CD14-positive monocyte (primary cell): ENCODE data around the gene PCBP1. TPM values are rescaled to one million over a fixed set of nuclear protein-coding genes. Genes with fewer than 3 reads are reported as not detected.
"Not testable (repeated sequence)": the region's sequence is repeated elsewhere in the genome, so short reads cannot be mapped to it uniquely, and the experiment has no call there.

Source experiments
- DNase-seq, 3 donors: peaks; one replicate each; pipeline ENCODE4 v3.0.0-alpha.2; 2011 to 2022
- H2AFZ ChIP-seq: 2 replicates; pipeline ENCODE4 v1.6.0; 2012; ENCODE audit warnings: mild to moderate bottlenecking, low read depth, low read length, inconsistent platforms; ENCODE audit not compliant: insufficient read depth, poor library complexity, severe bottlenecking
- H3K27ac ChIP-seq, 2 donors: 1 replicate in 1 of 2; 2 replicates in 1 of 2; pipeline ENCODE4 v1.5.1; 2012 to 2013; ENCODE audit warnings: low read length in 2 of 2, control low read depth in 1 of 2, inconsistent platforms in 1 of 2, low read depth in 1 of 2, mild to moderate bottlenecking in 1 of 2
- H3K27me3 ChIP-seq, 2 donors: one replicate each; pipeline versions ENCODE4 v1.6.0 to v1.6.1; 2011 to 2013; ENCODE audit warnings: low read length in 2 of 2; ENCODE audit not compliant: control insufficient read depth in 2 of 2, insufficient read depth in 2 of 2
- H3K36me3 ChIP-seq, 2 donors: replicated peaks in 1 of 2; 1 replicate in 1 of 2; 2 replicates in 1 of 2; pipeline versions ENCODE4 v1.5.1 to v1.6.1; 2012 to 2013; ENCODE audit warnings: low read length in 2 of 2, control low read depth in 1 of 2, inconsistent platforms in 1 of 2, mild to moderate bottlenecking in 1 of 2; ENCODE audit not compliant: insufficient read depth in 2 of 2, control insufficient read depth in 1 of 2
- H3K4me1 ChIP-seq, 2 donors: 1 replicate in 1 of 2; 2 replicates in 1 of 2; pipeline versions ENCODE4 v1.5.1 to v1.6.1; 2012 to 2013; ENCODE audit warnings: low read length in 2 of 2, control low read depth in 1 of 2, inconsistent platforms in 1 of 2, mild to moderate bottlenecking in 1 of 2, moderate library complexity in 1 of 2; ENCODE audit not compliant: insufficient read depth in 2 of 2, control insufficient read depth in 1 of 2
- H3K4me2 ChIP-seq: replicated peaks from 2 replicates; pipeline ENCODE3; 2012; ENCODE audit warnings: low read length, moderate library complexity, mild to moderate bottlenecking; ENCODE audit not compliant: poor library complexity, severe bottlenecking; ENCODE audit errors: extremely low read depth
- H3K4me3 ChIP-seq, 3 experiments: fragments of 200-600 bp in 1 of 3; sonication (generic) in 1 of 3; replicated peaks in 1 of 3; 1 replicate in 2 of 3; 2 replicates in 1 of 3; pipeline ENCODE4 v1.5.1; 2011 to 2013; ENCODE audit warnings: low read length in 3 of 3, mild to moderate bottlenecking in 3 of 3, control low read depth in 2 of 3, low read depth in 2 of 3, inconsistent platforms in 1 of 3, moderate library complexity in 1 of 3
- H3K79me2 ChIP-seq: 2 replicates; pipeline ENCODE4 v1.6.0; 2012; ENCODE audit warnings: mild to moderate bottlenecking, control low read depth, inconsistent platforms, low read length, moderate library complexity; ENCODE audit not compliant: insufficient read depth
- H3K9ac ChIP-seq: 2 replicates; pipeline ENCODE4 v1.6.0; 2017; ENCODE audit warnings: low read length, mild to moderate bottlenecking; ENCODE audit not compliant: insufficient read depth, poor library complexity, severe bottlenecking
- H3K9me3 ChIP-seq, 2 donors: replicated peaks in 1 of 2; 1 replicate in 1 of 2; 2 replicates in 1 of 2; pipeline versions ENCODE4 v1.5.1 to v1.6.1; 2012 to 2013; ENCODE audit warnings: low read length in 2 of 2, control low read depth in 1 of 2; ENCODE audit not compliant: control insufficient read depth in 1 of 2, insufficient read depth in 1 of 2
- H4K20me1 ChIP-seq: 2 replicates; pipeline ENCODE4 v1.6.0; 2012; ENCODE audit warnings: mild to moderate bottlenecking, low read length, control low read depth, moderate library complexity; ENCODE audit not compliant: insufficient read depth
- H3K27ac Mint-ChIP-seq, 7 donors: one replicate each; pipeline ENCODE4 v1.8.0; 2020; ENCODE audit warnings: mild to moderate bottlenecking in 7 of 7, mixed read lengths in 7 of 7, moderate library complexity in 6 of 7, inconsistent platforms in 2 of 7
- H3K27me3 Mint-ChIP-seq, 3 donors: one replicate each; pipeline ENCODE4 v1.8.0; 2021 to 2022; ENCODE audit warnings: low read depth in 3 of 3, mild to moderate bottlenecking in 3 of 3, mixed read lengths in 3 of 3, moderate library complexity in 3 of 3, inconsistent platforms in 1 of 3
- H3K36me3 Mint-ChIP-seq, 2 donors: one replicate each; pipeline ENCODE4 v1.8.0; 2020; ENCODE audit warnings: mixed read lengths in 2 of 2, inconsistent platforms in 1 of 2, mild to moderate bottlenecking in 1 of 2
- H3K4me1 Mint-ChIP-seq: one replicate; pipeline ENCODE4 v1.8.0; 2020; ENCODE audit warnings: mild to moderate bottlenecking, mixed read lengths
- H3K4me3 Mint-ChIP-seq, 2 donors: one replicate each; pipeline ENCODE4 v1.8.0; 2020; ENCODE audit warnings: mild to moderate bottlenecking in 2 of 2, mixed read lengths in 2 of 2, moderate library complexity in 1 of 2
- H3K9me3 Mint-ChIP-seq, 7 donors: one replicate each; pipeline ENCODE4 v1.8.0; 2020 to 2022; ENCODE audit warnings: mixed read lengths in 7 of 7, mild to moderate bottlenecking in 6 of 7, moderate library complexity in 6 of 7, inconsistent platforms in 2 of 7
- WGBS: methylation state at CpG from one replicate; pipeline ENCODE4 v1.1.5; 2013; ENCODE audit warnings: missing lambda C conversion rate; ENCODE audit not compliant: insufficient coverage; 5-methylcytosine and 5-hydroxymethylcytosine counted together
- intact Hi-C, 2 donors: fragments of 100-400 bp; cut with micrococcal nuclease; formaldehyde crosslinking; loops; one replicate each; pipeline versions ENCODE4 v1.15.0 to v1.15.1; 2023
- polyA plus RNA-seq, 3 donors: library from polyadenylated mRNA; depleted of rRNA in 1 of 3; unstranded in 2 of 3; stranded (reverse) in 1 of 3; fragments of 300-500 nt in 2 of 3; fragments of >200 nt in 1 of 3; fragmentation: Illumina TruSeq in 2 of 3; gene quantifications; 1 replicate in 2 of 3; 2 replicates in 1 of 3; pipeline ENCODE4 v1.2.3, GENCODE V29; 2012 to 2021
- TF ChIP-seq, protein P1 (sequence below): fragments of 200-600 bp; IDR thresholded peaks from one replicate; pipeline ENCODE4 v1.8.0; 2022; ENCODE audit warnings: antibody characterized with exemption, mild to moderate bottlenecking

The PCBP1 gene
- polyA plus RNA-seq, 3 donors = 178 to 299 (median 194) TPM

DNA sequence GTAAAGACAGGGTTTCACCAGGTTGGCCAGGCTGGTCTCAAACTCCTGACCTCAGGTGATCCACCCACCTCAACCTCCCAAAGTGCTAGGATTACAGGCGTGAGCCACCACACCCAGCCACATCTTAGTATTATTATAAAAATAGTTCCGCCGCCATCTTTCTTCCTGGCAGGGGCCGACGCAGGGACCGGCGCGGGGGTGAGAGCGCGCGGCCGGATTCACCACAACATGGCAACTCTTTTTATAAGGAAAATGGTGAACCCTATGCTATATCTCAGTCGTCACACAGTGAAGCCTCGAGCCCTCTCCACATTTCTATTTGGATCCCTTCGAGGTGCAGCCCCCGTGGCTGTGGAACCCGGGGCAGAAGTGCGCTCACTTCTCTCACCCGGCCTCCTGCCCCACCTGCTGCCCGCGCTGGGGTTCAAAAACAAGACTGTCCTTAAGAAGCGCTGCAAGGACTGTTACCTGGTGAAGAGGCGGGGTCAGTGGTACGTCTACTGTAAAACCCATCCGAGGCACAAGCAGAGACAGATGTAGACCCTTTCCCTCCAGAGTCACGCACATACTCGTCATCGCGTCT is 15.1 kb downstream of the PCBP1 start:
- H3K27me3 ChIP-seq, H3K79me2 ChIP-seq, H2AFZ ChIP-seq, H3K9me3 ChIP-seq, H3K27ac ChIP-seq, H3K36me3 Mint-ChIP-seq, H4K20me1 ChIP-seq, H3K36me3 ChIP-seq, H3K4me2 ChIP-seq, intact Hi-C loops, H3K4me3 ChIP-seq, DNase-seq, H3K9me3 Mint-ChIP-seq, H3K9ac ChIP-seq, H3K27me3 Mint-ChIP-seq: not testable (repeated sequence)
- peaks cover 29% of the 10 kb centered on the region for H3K4me1 Mint-ChIP-seq
- H3K4me1 ChIP-seq = peaks cover 21 to 27% of the 10 kb centered on the region in 2 donors
- H3K27ac Mint-ChIP-seq = peak overlapping the region in 1 of 7 donors; percentile 27
- 96% methylated on average over 17 of the region's 29 CpGs for WGBS
- peak overlapping the region in 1 of 2 donors; percentile 37 for H3K4me3 Mint-ChIP-seq

DNA sequence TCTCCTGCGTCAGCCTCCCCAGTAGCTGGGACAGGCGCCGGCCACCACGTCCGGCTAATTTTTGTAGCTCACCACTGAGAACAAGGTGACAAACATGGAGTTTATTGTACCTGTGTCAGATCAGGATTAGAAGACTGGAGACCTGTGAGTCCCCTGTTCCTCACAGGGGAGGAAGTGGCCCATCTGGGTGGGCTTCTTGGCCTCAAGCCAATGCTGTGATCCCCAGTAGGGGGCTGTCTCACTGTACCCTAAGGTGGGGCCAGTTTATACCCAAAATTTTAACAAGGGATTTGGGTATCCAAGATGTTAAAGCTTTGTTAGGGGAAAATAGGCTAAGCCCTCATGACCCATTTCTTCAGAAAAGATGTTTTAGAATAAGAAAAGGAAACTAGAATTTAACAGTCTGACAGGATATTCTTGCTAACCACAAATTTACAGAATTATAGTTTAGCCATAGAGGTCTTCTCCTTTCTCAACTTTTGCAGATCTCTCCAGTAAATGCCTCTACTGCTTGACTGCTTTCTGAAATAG is 16.3 kb downstream of the PCBP1 start:
- peak overlapping the region; percentile 62 for H3K4me2 ChIP-seq
- peak in 1 of 3 donors; percentile 23 for DNase-seq
- intact Hi-C loops = no loop called here
- Mint-ChIP-seq H3K27ac (peak overlapping the region in 6 of 7 donors; percentile 80 to 91 (median 88)), H3K4me3 (no peak overlapping the region), H3K27me3 (peaks cover 0 to 2% (median 0%) of the 10 kb centered on the region in 3 donors), H3K4me1 (peaks cover 40% of the 10 kb centered on the region), H3K9me3 (no peaks in the 10 kb centered on the region), H3K36me3 (peaks cover 2 to 3% of the 10 kb centered on the region in 2 donors)
- no peak overlapping the region for H3K9ac ChIP-seq
- H4K20me1 ChIP-seq = no peaks in the 10 kb centered on the region
- H2AFZ ChIP-seq = peak overlapping the region; percentile 51
- H3K4me1 ChIP-seq = peaks cover 33 to 39% of the 10 kb centered on the region in 2 donors
- no peaks in the 10 kb centered on the region for H3K79me2 ChIP-seq
- H3K36me3 ChIP-seq = no peaks in the 10 kb centered on the region
- H3K4me3 ChIP-seq = peak overlapping the region in 1 of 3 experiments; percentile 60
- H3K9me3 ChIP-seq = no peaks in the 10 kb centered on the region
- H3K27me3 ChIP-seq = no peaks in the 10 kb centered on the region
- TF ChIP-seq, protein P1, sequence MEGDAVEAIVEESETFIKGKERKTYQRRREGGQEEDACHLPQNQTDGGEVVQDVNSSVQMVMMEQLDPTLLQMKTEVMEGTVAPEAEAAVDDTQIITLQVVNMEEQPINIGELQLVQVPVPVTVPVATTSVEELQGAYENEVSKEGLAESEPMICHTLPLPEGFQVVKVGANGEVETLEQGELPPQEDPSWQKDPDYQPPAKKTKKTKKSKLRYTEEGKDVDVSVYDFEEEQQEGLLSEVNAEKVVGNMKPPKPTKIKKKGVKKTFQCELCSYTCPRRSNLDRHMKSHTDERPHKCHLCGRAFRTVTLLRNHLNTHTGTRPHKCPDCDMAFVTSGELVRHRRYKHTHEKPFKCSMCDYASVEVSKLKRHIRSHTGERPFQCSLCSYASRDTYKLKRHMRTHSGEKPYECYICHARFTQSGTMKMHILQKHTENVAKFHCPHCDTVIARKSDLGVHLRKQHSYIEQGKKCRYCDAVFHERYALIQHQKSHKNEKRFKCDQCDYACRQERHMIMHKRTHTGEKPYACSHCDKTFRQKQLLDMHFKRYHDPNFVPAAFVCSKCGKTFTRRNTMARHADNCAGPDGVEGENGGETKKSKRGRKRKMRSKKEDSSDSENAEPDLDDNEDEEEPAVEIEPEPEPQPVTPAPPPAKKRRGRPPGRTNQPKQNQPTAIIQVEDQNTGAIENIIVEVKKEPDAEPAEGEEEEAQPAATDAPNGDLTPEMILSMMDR = no peak
- no CpG with 5 or more reads among the region's 5 CpGs for WGBS
- peak overlapping the region; percentile 29 to 74 for H3K27ac ChIP-seq
